GM03348 (cell line): Measurements from ENCODE around the gene CASTOR2.
"Not testable (repeated sequence)": the region's sequence is repeated elsewhere in the genome, so short reads cannot be mapped to it uniquely, and the experiment has no call there.

Source experiments
- DNase-seq: peaks from one replicate; pipeline ENCODE4 v3.0.0; 2012; ENCODE audit warnings: low spot score

CASTOR2 gene

GRCh38 chr7:75054744-75055143 is 90.2 kb downstream of the CASTOR2 start:
- peak; percentile 91 for DNase-seq

- DNase-seq, result peak; percentile 43
Observed at GRCh38 chr7:75055155-75055554, 90.7 kb downstream of the CASTOR2 start.

- peak; percentile 88 for DNase-seq
Observed at GRCh38 chr7:75055830-75056772, 91.6 kb downstream of the CASTOR2 start.

- DNase-seq, result no peak
Observed at GRCh38 chr7:75058406-75058805, 93.9 kb downstream of the CASTOR2 start.

- no peak for DNase-seq
Observed at GRCh38 chr7:75064291-75064690, 99.8 kb downstream of the CASTOR2 start.

GRCh38 chr7:75064801-75065200 is 100.3 kb downstream of the CASTOR2 start:
- no peak for DNase-seq

- DNase-seq, result no peak
Observed at GRCh38 chr7:75066521-75066920, 102.0 kb downstream of the CASTOR2 start.

GRCh38 chr7:75072981-75073283 is 108.4 kb downstream of the CASTOR2 start:
- DNase-seq, result no peak

GRCh38 chr7:75074262-75074641 is 109.7 kb downstream of the CASTOR2 start:
- DNase-seq, result not testable (repeated sequence)
